Hematopoietic multipotent progenitor cell treated with erythropoietin and hydrocortisone succinate and interleukin-3 and kit ligand, for 15 days (in vitro differentiated cells): ENCODE results near the gene ADAMTS6.
A peak's percentile ranks its signal among the peaks of the same experiment; 100 is the strongest.

Experiments
- DNase-seq: peaks from one replicate; pipeline ENCODE4 v3.0.0-alpha.2; 2015; ENCODE audit warnings: low spot score

Gene ADAMTS6

DNA sequence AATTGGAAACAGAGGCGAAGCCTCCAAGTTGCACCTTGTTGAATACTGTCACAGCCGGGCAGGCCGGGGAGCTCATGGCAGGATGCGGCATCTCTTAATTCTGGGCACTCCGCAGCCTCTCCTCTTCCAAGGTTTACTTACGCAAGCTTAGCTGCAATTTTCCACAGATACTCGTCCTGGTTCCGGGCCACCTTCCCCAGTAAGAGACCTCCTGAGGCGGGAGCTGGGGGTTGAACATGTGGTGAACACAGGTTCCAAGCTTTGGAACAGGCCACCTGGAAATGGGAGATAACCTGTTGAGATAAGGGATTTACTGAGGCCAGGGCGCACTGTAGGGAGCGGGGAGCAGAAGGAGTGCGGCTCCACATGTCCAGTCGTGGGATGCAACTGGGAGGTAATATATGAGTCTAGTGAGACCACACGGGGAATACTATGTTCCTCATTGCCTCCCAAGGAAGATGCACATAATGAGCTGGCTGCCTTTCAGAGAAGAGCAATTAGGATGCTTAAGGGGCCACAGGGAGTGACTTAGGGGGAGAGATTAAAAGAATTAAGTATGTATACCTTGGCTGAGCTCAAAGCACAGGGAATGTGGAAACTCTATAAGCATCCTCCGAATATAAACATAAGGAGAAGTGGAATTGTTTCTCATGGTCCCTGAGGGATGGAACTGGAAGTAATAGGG, 377.8 kb downstream of the ADAMTS6 start:
- no peak for DNase-seq

DNA sequence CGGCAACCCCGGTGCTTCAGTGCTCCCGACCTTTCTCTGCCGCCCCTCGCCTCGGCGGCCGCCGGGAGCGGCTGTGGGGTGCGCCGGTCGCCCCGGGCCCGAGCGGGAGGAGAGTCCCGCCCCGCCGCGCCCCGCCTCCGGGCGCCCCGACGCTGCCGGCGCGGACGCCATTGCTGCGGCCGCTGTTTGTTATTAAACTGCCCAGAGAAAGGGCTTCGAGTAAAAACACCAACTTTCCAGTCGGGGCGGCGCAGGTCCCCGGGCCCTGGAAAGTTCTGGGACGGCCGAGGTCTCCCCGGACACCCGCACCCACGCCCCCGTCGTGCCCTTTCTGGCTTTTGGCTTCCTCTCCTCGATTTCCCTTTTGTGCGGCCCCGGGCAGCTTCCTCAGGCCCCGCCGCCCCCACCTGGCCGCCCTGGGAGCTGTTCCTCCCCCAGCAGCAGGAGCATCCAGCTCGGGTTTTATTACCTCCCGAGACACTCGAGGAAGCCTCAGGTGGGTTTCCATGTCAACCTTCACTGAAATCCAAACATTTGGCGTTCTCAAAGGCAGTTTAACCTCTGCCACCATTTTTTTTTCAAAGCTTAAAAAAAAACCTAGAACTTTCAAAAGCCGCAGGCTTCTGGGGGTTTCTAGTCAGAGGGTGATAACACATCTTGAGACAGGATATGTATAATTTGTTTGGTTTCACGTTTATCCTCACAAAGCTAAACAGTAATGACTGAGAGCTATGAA, 378.6 kb downstream of the ADAMTS6 start:
- DNase-seq: peak; percentile 58

DNA sequence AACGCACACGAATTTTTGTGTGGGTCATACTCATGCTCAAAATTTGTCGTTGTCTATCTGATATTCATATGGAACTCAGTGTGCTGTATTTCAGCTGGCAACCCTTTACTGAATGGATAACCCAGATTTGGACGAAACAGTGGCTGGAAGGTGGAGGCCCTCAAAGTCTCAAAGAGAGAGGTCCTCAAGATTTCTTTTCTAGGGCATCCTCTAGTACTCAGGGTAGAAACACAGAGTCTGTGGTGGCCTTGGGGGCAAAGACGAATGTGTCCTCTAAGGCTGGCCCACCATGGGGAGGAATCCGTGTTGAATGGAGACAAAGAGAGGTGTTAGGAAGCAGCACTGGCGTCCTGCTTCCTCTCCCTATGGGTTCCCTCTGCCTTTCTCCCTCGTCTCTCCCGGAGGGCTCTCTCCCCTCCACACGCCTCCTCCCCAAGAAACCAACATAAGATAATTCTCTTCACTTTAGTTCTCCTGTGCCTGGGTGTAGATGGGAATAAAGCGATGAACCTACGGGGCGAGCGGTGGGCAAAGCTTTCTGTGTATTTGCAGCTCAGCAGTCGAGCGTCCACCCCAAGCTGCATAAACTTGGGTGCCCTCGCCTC, 379.2 kb downstream of the ADAMTS6 start:
- peak; percentile 13 for DNase-seq

DNA sequence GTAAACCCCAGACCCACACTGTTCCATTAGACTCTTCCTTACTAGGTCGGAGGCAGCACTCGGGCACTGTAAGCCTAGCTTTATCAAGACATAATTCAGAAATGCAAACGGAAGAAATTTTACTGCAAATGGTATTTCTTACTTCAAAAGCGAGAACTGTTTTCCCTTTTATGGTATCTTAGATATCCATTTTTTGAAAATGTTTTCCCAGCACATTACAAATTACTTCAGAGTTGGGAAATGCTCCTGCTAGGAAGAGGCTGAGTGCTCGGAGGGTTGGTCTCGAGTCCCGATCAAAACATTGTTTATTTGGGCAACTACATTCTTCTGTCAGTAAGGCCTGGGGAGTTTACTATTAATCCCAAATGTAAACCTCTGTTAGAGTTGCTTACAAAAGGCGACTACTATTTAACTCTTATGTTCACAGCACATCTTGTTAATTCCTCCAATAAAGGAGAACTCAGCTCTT, 380.1 kb downstream of the ADAMTS6 start:
- peak; percentile 23 for DNase-seq

DNA sequence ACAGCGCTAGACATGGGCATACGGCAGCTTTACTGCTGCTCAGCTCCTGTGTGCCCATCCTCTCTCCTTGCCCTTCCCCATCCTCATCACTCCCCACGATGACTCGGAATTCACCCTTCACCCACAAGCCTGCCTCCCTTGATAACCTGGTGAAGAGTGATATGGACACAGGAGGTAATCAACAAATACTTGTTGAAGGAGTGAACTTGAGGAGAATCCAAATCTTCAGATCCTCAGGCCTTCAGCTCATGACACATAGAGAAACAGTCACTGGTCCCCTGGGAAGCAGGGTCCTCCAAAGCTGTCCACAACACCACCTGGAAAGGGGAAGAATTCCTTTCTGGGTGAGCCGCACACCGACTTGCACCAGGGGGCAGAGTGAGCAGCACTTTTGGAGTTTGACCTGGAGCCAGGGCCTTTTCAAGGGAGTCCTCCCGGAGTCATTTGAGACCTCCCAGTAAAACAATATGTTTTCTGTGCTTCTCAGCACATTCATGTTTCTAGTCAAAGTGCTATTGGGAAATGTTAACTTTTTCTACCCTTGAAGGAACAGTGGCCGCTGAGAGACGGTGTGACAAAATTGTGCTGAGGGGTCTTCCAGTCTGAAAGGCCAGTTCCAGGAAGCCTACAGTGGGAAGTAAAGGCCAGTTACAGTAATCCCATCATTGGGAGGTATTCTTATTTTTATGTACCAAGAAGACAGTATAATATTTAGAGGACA, 380.6 kb downstream of the ADAMTS6 start:
- DNase-seq: peak; percentile 83
